RWPE2 (cell line): ENCODE data around the gene LOXHD1.

Experiments
- ATAC-seq: fragments of 200-7000 bp; cut with Tn5 transposase; 3 replicates; pipeline ENCODE4 v1.9.1; 2021; ENCODE audit warnings: low read depth
- DNase-seq: peaks from one replicate; pipeline ENCODE4 v3.0.0-alpha.2; 2020; ENCODE audit warnings: low spot score
- H3K27ac ChIP-seq: fragments of 450-650 bp; 2 replicates; pipeline ENCODE4 v1.5.1; 2017; ENCODE audit warnings: mild to moderate bottlenecking; ENCODE audit not compliant: poor library complexity, severe bottlenecking
- H3K27me3 ChIP-seq: fragments of 250-450 bp; sonication (Bioruptor Pico); 2 replicates; pipeline ENCODE4 v1.5.1; 2021; ENCODE audit warnings: mild to moderate bottlenecking, moderate library complexity; ENCODE audit not compliant: insufficient read depth, poor library complexity, severe bottlenecking
- H3K36me3 ChIP-seq: fragments of 250-450 bp; sonication (Bioruptor Pico); 2 replicates; pipeline ENCODE4 v1.5.1; 2020; ENCODE audit warnings: low read depth, mild to moderate bottlenecking, moderate library complexity
- H3K4me1 ChIP-seq: fragments of 250-450 bp; sonication (Bioruptor Pico); 2 replicates; pipeline ENCODE4 v1.5.1; 2021; ENCODE audit warnings: mild to moderate bottlenecking, moderate library complexity; ENCODE audit not compliant: insufficient read depth, poor library complexity, severe bottlenecking
- H3K4me3 ChIP-seq: fragments of 250-450 bp; sonication (Bioruptor Pico); 2 replicates; pipeline ENCODE4 v1.5.1; 2021; ENCODE audit warnings: mild to moderate bottlenecking, moderate library complexity; ENCODE audit not compliant: severe bottlenecking
- H3K9me3 ChIP-seq: fragments of 250-450 bp; sonication (Bioruptor Pico); 2 replicates; pipeline ENCODE4 v1.5.1; 2021; ENCODE audit warnings: mild to moderate bottlenecking, moderate library complexity; ENCODE audit not compliant: severe bottlenecking
- TF ChIP-seq, protein P1 (sequence below): fragments of 450-650 bp; IDR thresholded peaks from one replicate; pipeline ENCODE4 v1.5.1; 2017; ENCODE audit warnings: mild to moderate bottlenecking, moderate library complexity; ENCODE audit not compliant: poor library complexity, severe bottlenecking

LOXHD1 gene

DNA sequence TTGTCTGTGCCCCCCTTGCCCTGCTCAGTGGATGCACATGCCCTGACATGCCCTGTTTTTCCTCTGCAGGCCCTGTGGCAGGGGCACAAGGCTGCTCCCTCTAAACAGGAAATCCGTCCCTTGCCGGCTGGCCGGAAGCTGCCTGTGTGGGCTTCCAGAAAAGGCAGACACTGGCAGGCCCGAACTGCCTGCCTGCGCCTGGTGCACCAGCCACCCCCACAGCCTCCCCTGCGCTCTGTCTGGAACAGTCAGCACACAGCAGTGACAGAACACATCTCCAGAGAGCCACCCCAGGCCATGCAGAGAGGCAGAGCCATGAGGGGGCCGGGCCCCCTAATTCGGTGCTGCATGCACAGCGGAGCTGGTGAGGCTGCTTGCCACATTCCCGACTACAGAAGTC is 33.5 kb downstream of the LOXHD1 start:
- Histone ChIP-seq H3K27ac (no peak overlapping the region), H3K4me1 (no peaks in the 10 kb centered on the region), H3K27me3 (no peaks in the 10 kb centered on the region), H3K4me3 (no peak overlapping the region), H3K36me3 (no peaks in the 10 kb centered on the region), H3K9me3 (no peaks in the 10 kb centered on the region)
- no peak for DNase-seq
- ATAC-seq, result peak; percentile 33; the same call in 2 of the 3 replicates
- TF ChIP-seq, protein P1, sequence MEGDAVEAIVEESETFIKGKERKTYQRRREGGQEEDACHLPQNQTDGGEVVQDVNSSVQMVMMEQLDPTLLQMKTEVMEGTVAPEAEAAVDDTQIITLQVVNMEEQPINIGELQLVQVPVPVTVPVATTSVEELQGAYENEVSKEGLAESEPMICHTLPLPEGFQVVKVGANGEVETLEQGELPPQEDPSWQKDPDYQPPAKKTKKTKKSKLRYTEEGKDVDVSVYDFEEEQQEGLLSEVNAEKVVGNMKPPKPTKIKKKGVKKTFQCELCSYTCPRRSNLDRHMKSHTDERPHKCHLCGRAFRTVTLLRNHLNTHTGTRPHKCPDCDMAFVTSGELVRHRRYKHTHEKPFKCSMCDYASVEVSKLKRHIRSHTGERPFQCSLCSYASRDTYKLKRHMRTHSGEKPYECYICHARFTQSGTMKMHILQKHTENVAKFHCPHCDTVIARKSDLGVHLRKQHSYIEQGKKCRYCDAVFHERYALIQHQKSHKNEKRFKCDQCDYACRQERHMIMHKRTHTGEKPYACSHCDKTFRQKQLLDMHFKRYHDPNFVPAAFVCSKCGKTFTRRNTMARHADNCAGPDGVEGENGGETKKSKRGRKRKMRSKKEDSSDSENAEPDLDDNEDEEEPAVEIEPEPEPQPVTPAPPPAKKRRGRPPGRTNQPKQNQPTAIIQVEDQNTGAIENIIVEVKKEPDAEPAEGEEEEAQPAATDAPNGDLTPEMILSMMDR, result no peak

DNA sequence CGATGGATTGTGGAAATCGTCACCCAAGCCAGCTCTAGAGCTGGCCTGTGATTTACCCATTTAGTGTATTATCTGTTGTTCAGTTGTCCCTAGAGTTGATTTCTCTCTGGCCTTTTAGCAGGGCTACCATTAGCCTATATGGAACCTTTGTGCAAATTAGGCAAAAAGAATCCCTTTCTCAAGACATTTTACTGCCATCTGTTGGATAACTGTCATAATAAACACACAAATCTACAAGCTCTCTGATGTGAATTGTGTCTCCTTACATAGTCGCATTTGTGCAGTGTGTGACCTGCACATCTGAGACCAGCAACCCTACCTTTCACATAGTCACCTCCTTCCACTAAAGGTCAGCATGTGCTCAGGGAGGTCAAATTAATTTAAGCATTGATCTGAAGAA is 34.0 kb downstream of the LOXHD1 start:
- H3K4me1 ChIP-seq, result no peaks in the 10 kb centered on the region
- no peak overlapping the region for H3K4me3 ChIP-seq
- DNase-seq, result no peak
- H3K36me3 ChIP-seq, result no peaks in the 10 kb centered on the region
- no peaks in the 10 kb centered on the region for H3K9me3 ChIP-seq
- H3K27me3 ChIP-seq, result no peaks in the 10 kb centered on the region
- TF ChIP-seq, protein P1, result peak; percentile 39
- H3K27ac ChIP-seq, result no peak overlapping the region
- peak; percentile 48; the same call in 2 of the 3 replicates for ATAC-seq

DNA sequence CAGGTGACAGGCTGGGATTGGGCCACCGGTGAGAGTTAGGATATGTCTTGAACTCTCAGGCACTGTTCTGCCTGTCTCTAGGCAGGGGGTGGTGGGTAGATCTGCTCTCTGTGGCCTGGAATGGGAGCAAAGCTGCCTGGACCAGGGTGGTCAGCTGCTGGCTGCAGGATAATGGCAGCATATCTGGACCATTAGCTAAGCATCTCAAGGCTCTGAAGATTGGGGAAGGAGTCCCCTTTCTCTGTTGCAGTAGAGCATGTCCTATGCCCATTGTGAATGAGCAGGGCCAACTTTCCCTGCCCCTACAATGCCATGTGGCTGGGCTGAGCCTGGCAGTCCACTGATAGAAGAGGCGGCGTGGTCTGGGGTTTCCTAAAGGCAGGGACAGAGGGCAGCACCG is 34.6 kb downstream of the LOXHD1 start:
- Histone ChIP-seq H3K4me1 (no peaks in the 10 kb centered on the region), H3K36me3 (no peaks in the 10 kb centered on the region), H3K27ac (no peak overlapping the region), H3K9me3 (no peaks in the 10 kb centered on the region), H3K4me3 (no peak overlapping the region), H3K27me3 (no peaks in the 10 kb centered on the region)
- TF ChIP-seq, protein P1, result no peak
- DNase-seq (no peak), ATAC-seq (no peak)

DNA sequence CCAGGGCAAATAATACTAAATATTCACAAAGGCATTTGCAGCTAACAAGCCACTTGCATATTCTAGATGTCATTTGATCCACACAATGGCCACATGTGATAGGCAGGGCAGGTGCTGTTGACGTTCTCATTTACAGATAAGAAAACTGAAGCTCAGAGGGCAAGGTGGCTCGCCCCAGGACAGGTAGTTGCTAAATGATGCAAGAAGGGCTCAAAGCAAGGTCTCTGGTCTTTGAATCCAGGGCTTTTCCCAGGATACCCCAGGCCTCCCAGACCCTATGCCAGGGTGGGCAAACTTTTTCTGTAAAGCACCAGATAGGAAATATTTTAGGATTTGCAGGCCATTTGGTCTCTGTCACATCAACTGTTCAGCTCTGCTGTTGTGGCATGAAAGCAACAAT is 35.1 kb downstream of the LOXHD1 start:
- no peaks in the 10 kb centered on the region for H3K9me3 ChIP-seq
- H3K4me1 ChIP-seq, result no peaks in the 10 kb centered on the region
- no peak overlapping the region for H3K27ac ChIP-seq
- no peaks in the 10 kb centered on the region for H3K36me3 ChIP-seq
- ATAC-seq, result no peak
- H3K4me3 ChIP-seq, result no peak overlapping the region
- DNase-seq, result no peak
- no peaks in the 10 kb centered on the region for H3K27me3 ChIP-seq
- TF ChIP-seq, protein P1, result no peak

DNA sequence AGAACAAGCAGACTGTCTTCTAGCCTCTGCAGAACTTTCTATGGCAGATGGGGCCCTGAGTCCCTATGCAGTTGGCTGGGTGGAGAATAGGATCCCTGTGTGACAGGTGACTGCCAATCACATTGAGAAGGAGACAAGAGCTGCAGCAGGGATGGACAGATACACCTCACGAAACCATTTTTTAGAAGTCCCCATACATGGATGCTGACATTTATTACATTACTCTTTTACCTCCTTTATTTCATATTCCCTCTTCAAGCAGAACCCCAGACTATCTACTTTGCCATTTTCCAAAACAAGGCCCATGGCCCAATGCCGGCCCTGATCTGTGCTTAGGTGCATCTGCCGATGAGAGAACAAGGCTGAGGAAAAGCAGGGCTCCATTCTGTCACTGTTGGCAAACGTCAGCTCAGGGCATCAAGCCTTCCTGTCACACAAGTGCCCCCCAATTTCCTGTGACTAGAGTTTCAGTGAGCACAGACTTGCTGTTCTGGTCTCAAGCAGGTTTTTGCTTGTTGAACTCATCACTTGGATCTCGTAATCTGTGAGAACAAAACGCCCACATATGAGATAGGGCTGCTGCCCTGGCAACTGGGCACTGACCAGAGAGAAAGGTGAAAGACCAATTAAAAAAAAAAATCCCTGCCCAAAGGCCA is 35.8 kb downstream of the LOXHD1 start:
- DNase-seq (no peak), ATAC-seq (no peak)
- Histone ChIP-seq H3K36me3 (no peaks in the 10 kb centered on the region), H3K27ac (no peak overlapping the region), H3K27me3 (no peaks in the 10 kb centered on the region), H3K4me3 (no peak overlapping the region), H3K4me1 (no peaks in the 10 kb centered on the region), H3K9me3 (no peaks in the 10 kb centered on the region)
- TF ChIP-seq, protein P1, result no peak
